Measurements from ENCODE around the gene NPLOC4. TPM values are rescaled to one million over a fixed set of nuclear protein-coding genes. Genes with fewer than 3 reads are reported as not detected.

NPLOC4 gene
- total and polyA plus RNA-seq, 2 experiments from 2014 or later, result 51.4 to 64.6 TPM

- H4K20me1 ChIP-seq (ENCODE audit: insufficient read depth), result no peaks in the 10 kb centered on the region
- H2AFZ ChIP-seq, result no peak overlapping the region
Observed at GRCh38 chr17:81518785-81519283, 118.1 kb downstream of the NPLOC4 start.

GRCh38 chr17:81518113-81518784 lies 118.7 kb downstream of the NPLOC4 start:
- 27 to 39% methylated on average over 16 to 22 of the region's 24 CpGs for WGBS, 2 experiments (ENCODE audit: low coverage in 1 of 2, low lambda C conversion rate in 2 of 2, missing lambda C conversion rate in 2 of 2)

More at GRCh38 chr17:81518785-81519283, 118.1 kb downstream of the NPLOC4 start:
- in situ Hi-C loops (cut with MboI), result no loop called here
- peak; percentile 79 for DNase-seq
- no peak overlapping the region for H3K27ac ChIP-seq
- peak overlapping the region; percentile 87 for H3K4me3 ChIP-seq
- peaks cover 34% of the 10 kb centered on the region for H3K79me2 ChIP-seq (ENCODE audit: insufficient read depth)
- H3K4me1 ChIP-seq (ENCODE audit: insufficient read depth), result peaks cover 34% of the 10 kb centered on the region
- peak overlapping the region; percentile 53 for H3K9ac ChIP-seq
- H3K27me3 ChIP-seq (replicated peaks; ENCODE audit: insufficient read depth), result no peaks in the 10 kb centered on the region
- WGBS, 2 experiments (ENCODE audit: low coverage in 1 of 2, low lambda C conversion rate in 2 of 2, missing lambda C conversion rate in 2 of 2), result 2% methylated on average over 27 to 42 of the region's 47 CpGs
- H3F3A ChIP-seq (ENCODE audit: insufficient read depth), result peaks cover 27% of the 10 kb centered on the region
- no peak for TF ChIP-seq EZH2phosphoT487 (IDR thresholded peaks at IDR 0.05; ENCODE audit: insufficient read depth, low read depth)
- TF ChIP-seq EZH2 (IDR thresholded peaks at IDR 0.05; ENCODE audit: insufficient read depth, poor library complexity, severe bottlenecking), result no peak
- H3K9me3 ChIP-seq (ENCODE audit: low read depth), result no peaks in the 10 kb centered on the region
- no peaks in the 10 kb centered on the region for H3K9me2 ChIP-seq (ENCODE audit: insufficient read depth)
- peak overlapping the region; percentile 91 for H3K4me2 ChIP-seq (ENCODE audit: unreplicated experiment)
- no peaks in the 10 kb centered on the region for H3K36me3 ChIP-seq (ENCODE audit: low read depth)

GRCh38 chr17:81517339-81518112 lies 119.4 kb downstream of the NPLOC4 start:
- peak; percentile 52 for DNase-seq
- in situ Hi-C loops (cut with MboI), result no loop called here
- Histone ChIP-seq H3K9ac (0 out of 2 replicates have a peak overlapping the region, but pooled peaks have one; percentile 81), H3K4me1 (ENCODE audit: insufficient read depth) (peaks cover 28% of the 10 kb centered on the region), H3K4me3 (peak overlapping the region; percentile 87), H3K79me2 (ENCODE audit: insufficient read depth) (peaks cover 34% of the 10 kb centered on the region), H3K27ac (0 out of 2 replicates have a peak overlapping the region, but pooled peaks have one; percentile 4), H4K20me1 (ENCODE audit: insufficient read depth) (no peaks in the 10 kb centered on the region), H3K4me2 (ENCODE audit: unreplicated experiment) (peak overlapping the region; percentile 91), H3K36me3 (ENCODE audit: low read depth) (no peaks in the 10 kb centered on the region), H3K9me2 (ENCODE audit: insufficient read depth) (no peaks in the 10 kb centered on the region), H3F3A (ENCODE audit: insufficient read depth) (peaks cover 32% of the 10 kb centered on the region), H2AFZ (no peak overlapping the region), H3K9me3 (ENCODE audit: low read depth) (no peaks in the 10 kb centered on the region), H3K27me3 (replicated peaks; ENCODE audit: insufficient read depth) (no peaks in the 10 kb centered on the region)
- TF ChIP-seq EZH2 (IDR thresholded peaks at IDR 0.05; ENCODE audit: insufficient read depth, poor library complexity, severe bottlenecking), result no peak
- no peak for TF ChIP-seq EZH2phosphoT487 (IDR thresholded peaks at IDR 0.05; ENCODE audit: insufficient read depth, low read depth)
- WGBS, 2 experiments (ENCODE audit: low coverage in 1 of 2, low lambda C conversion rate in 2 of 2, missing lambda C conversion rate in 2 of 2), result 38 to 42% methylated on average over 22 to 24 of the region's 24 CpGs

More at GRCh38 chr17:81518113-81518784, 118.7 kb downstream of the NPLOC4 start:
- peak; percentile 52 for DNase-seq
- H3K4me2 ChIP-seq (ENCODE audit: unreplicated experiment), result peak overlapping the region; percentile 91
- H3K27ac ChIP-seq, result no peak overlapping the region
- no peak for TF ChIP-seq EZH2phosphoT487 (IDR thresholded peaks at IDR 0.05; ENCODE audit: insufficient read depth, low read depth)
- TF ChIP-seq EZH2 (IDR thresholded peaks at IDR 0.05; ENCODE audit: insufficient read depth, poor library complexity, severe bottlenecking), result no peak
- H3K9ac ChIP-seq, result peak overlapping the region; percentile 53; the same call in 1 of the 2 replicates
- H2AFZ ChIP-seq, result no peak overlapping the region
- H4K20me1 ChIP-seq (ENCODE audit: insufficient read depth), result no peaks in the 10 kb centered on the region
- H3K79me2 ChIP-seq (ENCODE audit: insufficient read depth), result peaks cover 34% of the 10 kb centered on the region
- no peaks in the 10 kb centered on the region for H3K36me3 ChIP-seq (ENCODE audit: low read depth)
- no peaks in the 10 kb centered on the region for H3K27me3 ChIP-seq (replicated peaks; ENCODE audit: insufficient read depth)
- peak overlapping the region; percentile 87 for H3K4me3 ChIP-seq
- peaks cover 32% of the 10 kb centered on the region for H3F3A ChIP-seq (ENCODE audit: insufficient read depth)
- in situ Hi-C loops (cut with MboI), result no loop called here
- H3K9me2 ChIP-seq (ENCODE audit: insufficient read depth), result no peaks in the 10 kb centered on the region
- peaks cover 31% of the 10 kb centered on the region for H3K4me1 ChIP-seq (ENCODE audit: insufficient read depth)
- H3K9me3 ChIP-seq (ENCODE audit: low read depth), result no peaks in the 10 kb centered on the region

- 0 out of 2 replicates have a peak, but pooled peaks cover under 1% of the 10 kb centered on the region for H3K36me3 ChIP-seq (ENCODE audit: low read depth)
- in situ Hi-C loops (cut with MboI), result no loop called here
Observed at GRCh38 chr17:81517009-81517338, 119.9 kb downstream of the NPLOC4 start.

More at GRCh38 chr17:81517009-81517338, 119.9 kb downstream of the NPLOC4 start:
- H3K9me2 ChIP-seq (ENCODE audit: insufficient read depth), result no peaks in the 10 kb centered on the region
- H3K27ac ChIP-seq, result peak overlapping the region; percentile 7; the same call in 1 of the 2 replicates
- H3K79me2 ChIP-seq (ENCODE audit: insufficient read depth), result peaks cover 39% of the 10 kb centered on the region
- peaks cover 32% of the 10 kb centered on the region for H3F3A ChIP-seq (ENCODE audit: insufficient read depth)
- TF ChIP-seq EZH2phosphoT487 (IDR thresholded peaks at IDR 0.05; ENCODE audit: insufficient read depth, low read depth), result no peak
- TF ChIP-seq EZH2 (IDR thresholded peaks at IDR 0.05; ENCODE audit: insufficient read depth, poor library complexity, severe bottlenecking), result no peak
- H3K27me3 ChIP-seq (replicated peaks; ENCODE audit: insufficient read depth), result no peaks in the 10 kb centered on the region
- no peak overlapping the region for H2AFZ ChIP-seq
- H3K9ac ChIP-seq, result peak overlapping the region; percentile 81
- H4K20me1 ChIP-seq (ENCODE audit: insufficient read depth), result no peaks in the 10 kb centered on the region
- H3K4me1 ChIP-seq (ENCODE audit: insufficient read depth), result peaks cover 28% of the 10 kb centered on the region
- H3K9me3 ChIP-seq (ENCODE audit: low read depth), result no peaks in the 10 kb centered on the region
- no peak for DNase-seq
- 87 to 91% methylated on average over 6 to 9 of the region's 9 CpGs for WGBS, 2 experiments (ENCODE audit: low coverage in 1 of 2, low lambda C conversion rate in 2 of 2, missing lambda C conversion rate in 2 of 2)
- H3K4me3 ChIP-seq, result peak overlapping the region; percentile 87
- H3K4me2 ChIP-seq (ENCODE audit: unreplicated experiment), result peak overlapping the region; percentile 91

All from GM23248 (cell line).